H1 (cell line): ENCODE results near the gene R3HCC1L. TPM values are rescaled to one million over a fixed set of nuclear protein-coding genes. Genes with fewer than 3 reads are reported as not detected.

ENCODE experiments used
- HDAC6 ChIP-seq: IDR thresholded peaks from one replicate; pipeline ENCODE4 v1.7.1; 2012; ENCODE audit warnings: low read depth, mild to moderate bottlenecking, inconsistent platforms, low read length, moderate library complexity
- polyA plus RNA-seq, 7 experiments: library from polyadenylated mRNA; depleted of rRNA in 3 of 7; stranded (reverse) in 5 of 7; unstranded in 2 of 7; fragments of >200 nt in 5 of 7; fragments of 200-250 nt in 2 of 7; gene quantifications; 1 replicate in 5 of 7; 2 replicates in 1 of 7; 4 replicates in 1 of 7; pipeline versions ENCODE4 v1.2.1 to v1.2.3, GENCODE V29; 2011 to 2013; ENCODE audit warnings: missing spikeins in 2 of 7, mixed read lengths in 2 of 7
- total RNA-seq: library from RNA; stranded (reverse); fragmentation: NEBNext Ultra II Directional; extraction: Animal tissue kit (Norgen Biotek cat#: 25700); gene quantifications from 2 replicates; pipeline ENCODE4 v1.2.1, GENCODE V29; 2021

Gene R3HCC1L
- total and polyA plus RNA-seq, 2 of the 8 experiments (the other 6 are each of a cell fraction or from before 2014, with no cell fraction given) = 6.9 to 13.9 TPM

DNA sequence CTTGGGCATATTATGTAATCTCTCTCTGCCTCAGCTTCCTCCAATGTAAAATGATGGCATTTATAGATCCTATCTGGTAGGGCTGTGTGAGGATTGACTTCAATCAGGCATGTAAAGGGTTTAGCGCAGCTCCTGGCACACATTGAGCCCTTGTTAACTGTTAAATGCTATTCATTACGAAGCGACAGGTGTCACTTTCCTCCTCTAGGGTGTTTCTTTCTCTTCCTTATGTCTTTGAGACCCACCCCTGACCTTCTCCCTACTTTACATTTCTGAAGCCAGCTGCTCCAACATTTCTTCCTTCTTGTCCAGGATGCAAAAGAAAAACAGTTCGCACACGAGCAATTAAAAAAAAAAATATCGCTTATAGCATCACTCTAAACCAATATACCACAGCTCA, 5.7 kb upstream of the R3HCC1L start (continued):
- no peak for TF ChIP-seq HDAC6
